ENCODE data around the gene UBAC1.

- TF ChIP-seq CTCF (IDR thresholded peaks at IDR 0.05; ENCODE audit: low read depth, low read length) = no peak
- TF ChIP-seq, protein P1, sequence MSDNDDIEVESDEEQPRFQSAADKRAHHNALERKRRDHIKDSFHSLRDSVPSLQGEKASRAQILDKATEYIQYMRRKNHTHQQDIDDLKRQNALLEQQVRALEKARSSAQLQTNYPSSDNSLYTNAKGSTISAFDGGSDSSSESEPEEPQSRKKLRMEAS (IDR thresholded peaks at IDR 0.05; ENCODE audit: low read depth, low read length) = peak; percentile 95
- TF ChIP-seq POLR2A (IDR thresholded peaks at IDR 0.05; ENCODE audit: extremely low read depth, insufficient read length) = no peak
- peak; percentile 93 for TF ChIP-seq MYC (IDR thresholded peaks at IDR 0.05; ENCODE audit: low read depth, low read length)
These were observed 34.6 kb downstream of the UBAC1 start for GRCh38 chr9:135926402-135927194.
